Effector memory CD4-positive, alpha-beta T cell (primary cell): Measurements from ENCODE around the gene PXK.
"Not testable (repeated sequence)": the region's sequence is repeated elsewhere in the genome, so short reads cannot be mapped to it uniquely, and the experiment has no call there.

ENCODE experiments used
- DNase-seq, 3 donors: peaks; one replicate each; pipeline ENCODE4 v3.0.0-alpha.2; 2020
- H3K27ac ChIP-seq: 2 replicates; pipeline ENCODE4 v1.7.0; 2013; ENCODE audit warnings: mild to moderate bottlenecking, low read length, moderate library complexity; ENCODE audit not compliant: insufficient read depth, poor library complexity, severe bottlenecking
- H3K27me3 ChIP-seq: replicated peaks from 2 replicates; pipeline ENCODE4 v1.7.0; 2013; ENCODE audit warnings: mild to moderate bottlenecking, low read length; ENCODE audit not compliant: insufficient read depth, control insufficient read depth, poor library complexity, severe bottlenecking
- H3K36me3 ChIP-seq: 2 replicates; pipeline ENCODE4 v1.7.0; 2013; ENCODE audit warnings: mild to moderate bottlenecking, low read length, moderate library complexity; ENCODE audit not compliant: control insufficient read depth, insufficient read depth
- H3K4me1 ChIP-seq: 2 replicates; pipeline ENCODE4 v1.7.0; 2013; ENCODE audit warnings: low read length, mild to moderate bottlenecking; ENCODE audit not compliant: control insufficient read depth, insufficient read depth, poor library complexity, severe bottlenecking
- H3K4me3 ChIP-seq: 2 replicates; pipeline ENCODE4 v1.7.0; 2013; ENCODE audit warnings: low read length, low read depth, mild to moderate bottlenecking; ENCODE audit not compliant: insufficient read depth, poor library complexity, severe bottlenecking
- H3K9me3 ChIP-seq: 2 replicates; pipeline ENCODE4 v1.7.0; 2013; ENCODE audit warnings: mild to moderate bottlenecking, low read length, moderate library complexity; ENCODE audit not compliant: control insufficient read depth
- total RNA-seq, 3 donors: gene quantifications; one replicate each; lab custom pipeline; 2026; lab: John Stamatoyannopoulos, UW

Gene PXK
- 25.8 to 29.9 (median 27.5) reads per million in 3 donors for total RNA-seq

GRCh38 chr3:58332575-58333188 lies at the start of gene PXK:
TSS of gene PXK (plus strand) at chr3:58332892. CDS start at chr3:58332989, 97 bp downstream.
- H3K4me1 ChIP-seq = peaks cover 5% of the 10 kb centered on the region
- peak; percentile 57 to 68 (median 63) for DNase-seq
- no peaks in the 10 kb centered on the region for H3K36me3 ChIP-seq
- H3K9me3 ChIP-seq = no peaks in the 10 kb centered on the region
- peak within 1 kb of the TSS; percentile 74 for H3K4me3 ChIP-seq
- no peaks in the 10 kb centered on the region for H3K27me3 ChIP-seq
- no peak within 1 kb of the TSS for H3K27ac ChIP-seq

- no peak for DNase-seq
- H3K36me3 ChIP-seq = peaks cover 9% of the 10 kb centered on the region
- H3K27ac ChIP-seq = no peak overlapping the region
- no peaks in the 10 kb centered on the region for H3K4me1 ChIP-seq
- H3K27me3 ChIP-seq = no peaks in the 10 kb centered on the region
- H3K9me3 ChIP-seq = no peaks in the 10 kb centered on the region
- no peak overlapping the region for H3K4me3 ChIP-seq
Measured at GRCh38 chr3:58285334-58285733, 47.4 kb upstream of the PXK start.

- no peak for DNase-seq
- Histone ChIP-seq H3K9me3 (no peaks in the 10 kb centered on the region), H3K4me3 (no peak overlapping the region), H3K27me3 (no peaks in the 10 kb centered on the region), H3K36me3 (peaks cover 9% of the 10 kb centered on the region), H3K4me1 (no peaks in the 10 kb centered on the region), H3K27ac (no peak overlapping the region)
Measured at GRCh38 chr3:58287354-58287753, 45.3 kb upstream of the PXK start.

- Histone ChIP-seq H3K27ac (no peak overlapping the region), H3K9me3 (no peaks in the 10 kb centered on the region), H3K4me1 (no peaks in the 10 kb centered on the region), H3K4me3 (no peak overlapping the region), H3K36me3 (peaks cover 9% of the 10 kb centered on the region), H3K27me3 (no peaks in the 10 kb centered on the region)
- DNase-seq = no peak
Measured at GRCh38 chr3:58288011-58288728, 44.5 kb upstream of the PXK start.

- H3K27me3 ChIP-seq, H3K4me3 ChIP-seq, H3K27ac ChIP-seq, H3K4me1 ChIP-seq, H3K9me3 ChIP-seq, DNase-seq: not testable (repeated sequence)
- H3K36me3 ChIP-seq = peaks cover 11% of the 10 kb centered on the region
Measured at GRCh38 chr3:58288964-58289613, 43.6 kb upstream of the PXK start.

- not testable (repeated sequence) for H3K4me1 ChIP-seq, DNase-seq, H3K4me3 ChIP-seq, H3K9me3 ChIP-seq, H3K27ac ChIP-seq, H3K27me3 ChIP-seq, H3K36me3 ChIP-seq
Measured at GRCh38 chr3:58290446-58290845, 42.2 kb upstream of the PXK start.

- H3K9me3 ChIP-seq = no peaks in the 10 kb centered on the region
Measured at GRCh38 chr3:58291671-58292338, 40.9 kb upstream of the PXK start.

GRCh38 chr3:58292866-58293265 lies 39.8 kb upstream of the PXK start:
- H3K9me3 ChIP-seq = no peaks in the 10 kb centered on the region
- H3K4me1 ChIP-seq = no peaks in the 10 kb centered on the region
- H3K27ac ChIP-seq = no peak overlapping the region
- H3K36me3 ChIP-seq = peaks cover 4% of the 10 kb centered on the region
- H3K27me3 ChIP-seq = no peaks in the 10 kb centered on the region
- DNase-seq = no peak
- H3K4me3 ChIP-seq = no peak overlapping the region

More at GRCh38 chr3:58291671-58292338, 40.9 kb upstream of the PXK start:
- Histone ChIP-seq H3K27me3 (no peaks in the 10 kb centered on the region), H3K36me3 (peaks cover 7% of the 10 kb centered on the region), H3K4me1 (no peaks in the 10 kb centered on the region), H3K4me3 (no peak overlapping the region), H3K27ac (no peak overlapping the region)
- no peak for DNase-seq

- Histone ChIP-seq H3K36me3 (peaks cover 4% of the 10 kb centered on the region), H3K4me3 (no peak overlapping the region), H3K27me3 (no peaks in the 10 kb centered on the region), H3K27ac (no peak overlapping the region), H3K9me3 (no peaks in the 10 kb centered on the region), H3K4me1 (no peaks in the 10 kb centered on the region)
- DNase-seq = no peak
Measured at GRCh38 chr3:58293516-58293915, 39.2 kb upstream of the PXK start.
